Uterus (tissue), 4 donors: ENCODE results near the gene FSCN2. TPM values are rescaled to one million over a fixed set of nuclear protein-coding genes. Genes with fewer than 3 reads are reported as not detected.

ENCODE experiments used
- DNase-seq, 2 donors: peaks; one replicate each; pipeline ENCODE4 v3.0.0-alpha.2; 2019 to 2020
- H3K27ac ChIP-seq, 2 donors: fragments of 200-600 bp; sonication (generic); 1 replicate in 1 of 2; 2 replicates in 1 of 2; pipeline ENCODE4 v1.5.1; 2016 to 2018
- H3K27me3 ChIP-seq, 2 donors: fragments of 200-600 bp; sonication (generic); one replicate each; pipeline ENCODE4 v1.5.1; 2018 to 2019; ENCODE audit warnings: control low read depth in 1 of 2
- H3K36me3 ChIP-seq, 2 donors: fragments of 200-600 bp; sonication (generic); one replicate each; pipeline ENCODE4 v1.5.1; 2019; ENCODE audit warnings: control low read depth in 1 of 2
- H3K4me1 ChIP-seq, 2 donors: fragments of 200-600 bp; sonication (generic); one replicate each; pipeline ENCODE4 v1.5.1; 2018 to 2019; ENCODE audit warnings: control low read depth in 1 of 2
- H3K4me3 ChIP-seq, 2 donors: fragments of 200-600 bp; sonication (generic); 1 replicate in 1 of 2; 2 replicates in 1 of 2; pipeline ENCODE4 v1.5.1; 2018 to 2019; ENCODE audit warnings: mild to moderate bottlenecking in 1 of 2
- H3K9me3 ChIP-seq, 2 donors: fragments of 200-600 bp; sonication (generic); one replicate each; pipeline ENCODE4 v1.5.1; 2019; ENCODE audit warnings: control low read depth in 1 of 2
- CTCF ChIP-seq, 4 experiments: fragments of 200-600 bp in 2 of 4; fragments of 450-650 bp in 2 of 4; sonication (generic) in 2 of 4; IDR thresholded peaks; one replicate each; pipeline ENCODE4 v1.5.1; 2016 to 2019; ENCODE audit warnings: antibody characterized with exemption in 4 of 4, mild to moderate bottlenecking in 2 of 4, moderate library complexity in 1 of 4
- POLR2A ChIP-seq, 2 donors: fragments of 450-650 bp; IDR thresholded peaks; one replicate each; pipeline ENCODE4 v1.6.1; 2016; ENCODE audit warnings: antibody characterized with exemption in 2 of 2, mild to moderate bottlenecking in 1 of 2, moderate library complexity in 1 of 2
- intact Hi-C: fragments of 100-400 bp; cut with DNase I; formaldehyde crosslinking; loops from one replicate; pipeline ENCODE4 v1.15.1; 2023; ENCODE audit warnings: low total_unique reads
- total RNA-seq, 4 donors: library from RNA; depleted of rRNA in 3 of 4; stranded (reverse); fragments of >200 nt in 3 of 4; gene quantifications; one replicate each; pipeline versions ENCODE4 v1.1.0 to v1.2.4, GENCODE V29; 2014 to 2023
- donor health status: DM: yes; HTN: yes; CAD: no.

The FSCN2 gene
- total RNA-seq, 4 donors from 2014 or later = 5.0 to 7.4 TPM; not detected in 2

- no peak for DNase-seq
- Histone ChIP-seq H3K27me3 (no peaks in the 10 kb centered on the region), H3K4me1 (peaks cover 1 to 4% of the 10 kb centered on the region in 2 donors)
Measured at GRCh38 chr17:81511554-81511803, 16.7 kb upstream of the FSCN2 start.

GRCh38 chr17:81511804-81512561, 16.2 kb upstream of the FSCN2 start:
- Histone ChIP-seq H3K27ac (peak overlapping the region; percentile 97), H3K36me3 (no peaks in the 10 kb centered on the region), H3K9me3 (no peaks in the 10 kb centered on the region), H3K4me3 (peak overlapping the region; percentile 77 to 98), H3K27me3 (no peaks in the 10 kb centered on the region), H3K4me1 (peaks cover 3 to 9% of the 10 kb centered on the region in 2 donors)
- peak in 1 of 2 donors; percentile 22 for DNase-seq
- no peak for TF ChIP-seq POLR2A (IDR thresholded peaks at IDR 0.05)
- no peak for TF ChIP-seq CTCF (IDR thresholded peaks at IDR 0.05)
- intact Hi-C loops = loop anchor here (5.0 kb wide), 1 partner anchor 115 kb away; the partner anchor contains the start of gene BAHCC1

More at GRCh38 chr17:81511554-81511803, 16.7 kb upstream of the FSCN2 start:
- no peak for TF ChIP-seq POLR2A (IDR thresholded peaks at IDR 0.05)
- TF ChIP-seq CTCF (IDR thresholded peaks at IDR 0.05) = no peak
- Histone ChIP-seq H3K4me3 (peak overlapping the region; percentile 77 to 98), H3K27ac (peak overlapping the region; percentile 97), H3K9me3 (no peaks in the 10 kb centered on the region), H3K36me3 (no peaks in the 10 kb centered on the region)
- intact Hi-C loops = loop anchor here (5.0 kb wide), 1 partner anchor 114 kb away; the partner anchor contains the start of gene BAHCC1

- Histone ChIP-seq H3K27me3 (no peaks in the 10 kb centered on the region), H3K36me3 (no peaks in the 10 kb centered on the region), H3K9me3 (no peaks in the 10 kb centered on the region), H3K4me1 (peaks cover 3 to 9% of the 10 kb centered on the region in 2 donors), H3K27ac (peak within 1 kb of the TSS; percentile 97 to 100), H3K4me3 (peak within 1 kb of the TSS; percentile 77 to 98)
- DNase-seq = peak; percentile 94 to 96
- TF ChIP-seq CTCF (IDR thresholded peaks at IDR 0.05) (no peak), POLR2A (IDR thresholded peaks at IDR 0.05) (peak; percentile 91 to 98)
- intact Hi-C loops = loop anchor here (5.0 kb wide), 1 partner anchor 115 kb away; the partner anchor contains the start of gene BAHCC1
Measured at GRCh38 chr17:81512562-81513371, 15.4 kb upstream of the FSCN2 start, which contains the start of gene ACTG1. ACTG1 (minus strand) TSS chr17:81512799; CDS start chr17:81512354, 445 bp downstream.

- intact Hi-C loops = loop anchor here (5.0 kb wide), 1 partner anchor 116 kb away; the partner anchor contains the start of gene BAHCC1
- peak; percentile 73 to 79 for DNase-seq
- Histone ChIP-seq H3K4me3 (peak overlapping the region; percentile 77 to 98), H3K27me3 (no peaks in the 10 kb centered on the region), H3K4me1 (peaks cover 3 to 9% of the 10 kb centered on the region in 2 donors), H3K9me3 (no peaks in the 10 kb centered on the region), H3K27ac (peak overlapping the region; percentile 97 to 100), H3K36me3 (no peaks in the 10 kb centered on the region)
- TF ChIP-seq CTCF (IDR thresholded peaks at IDR 0.05) (no peak), POLR2A (IDR thresholded peaks at IDR 0.05) (no peak)
Measured at GRCh38 chr17:81513372-81513752, 14.8 kb upstream of the FSCN2 start.
